GM21526 (cell line): ENCODE results near the gene HOXD10.

ENCODE experiments used
- ATAC-seq: cut with Tn5 transposase; IDR thresholded peaks from one replicate; pipeline ENCODE4 v1.9.1; 2021; ENCODE audit warnings: moderate library complexity; ENCODE audit not compliant: unreplicated experiment, low FRiP score

Gene HOXD10

DNA sequence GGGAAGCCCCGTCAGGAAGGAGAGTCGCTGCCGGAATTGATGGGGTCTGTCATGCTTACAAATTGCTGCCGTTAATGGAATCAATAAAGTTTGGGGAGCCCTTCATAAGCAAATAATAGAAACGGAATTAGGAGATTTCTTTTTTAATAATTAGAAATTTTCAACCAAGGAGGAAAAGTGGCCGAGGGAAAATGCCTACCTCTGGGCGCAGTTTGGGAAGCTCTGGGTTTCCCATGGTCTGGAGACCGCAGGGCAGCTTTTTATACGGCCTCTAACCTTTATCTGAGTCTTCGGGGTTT, 34.1 kb upstream of the HOXD10 start:
- no peak for ATAC-seq

DNA sequence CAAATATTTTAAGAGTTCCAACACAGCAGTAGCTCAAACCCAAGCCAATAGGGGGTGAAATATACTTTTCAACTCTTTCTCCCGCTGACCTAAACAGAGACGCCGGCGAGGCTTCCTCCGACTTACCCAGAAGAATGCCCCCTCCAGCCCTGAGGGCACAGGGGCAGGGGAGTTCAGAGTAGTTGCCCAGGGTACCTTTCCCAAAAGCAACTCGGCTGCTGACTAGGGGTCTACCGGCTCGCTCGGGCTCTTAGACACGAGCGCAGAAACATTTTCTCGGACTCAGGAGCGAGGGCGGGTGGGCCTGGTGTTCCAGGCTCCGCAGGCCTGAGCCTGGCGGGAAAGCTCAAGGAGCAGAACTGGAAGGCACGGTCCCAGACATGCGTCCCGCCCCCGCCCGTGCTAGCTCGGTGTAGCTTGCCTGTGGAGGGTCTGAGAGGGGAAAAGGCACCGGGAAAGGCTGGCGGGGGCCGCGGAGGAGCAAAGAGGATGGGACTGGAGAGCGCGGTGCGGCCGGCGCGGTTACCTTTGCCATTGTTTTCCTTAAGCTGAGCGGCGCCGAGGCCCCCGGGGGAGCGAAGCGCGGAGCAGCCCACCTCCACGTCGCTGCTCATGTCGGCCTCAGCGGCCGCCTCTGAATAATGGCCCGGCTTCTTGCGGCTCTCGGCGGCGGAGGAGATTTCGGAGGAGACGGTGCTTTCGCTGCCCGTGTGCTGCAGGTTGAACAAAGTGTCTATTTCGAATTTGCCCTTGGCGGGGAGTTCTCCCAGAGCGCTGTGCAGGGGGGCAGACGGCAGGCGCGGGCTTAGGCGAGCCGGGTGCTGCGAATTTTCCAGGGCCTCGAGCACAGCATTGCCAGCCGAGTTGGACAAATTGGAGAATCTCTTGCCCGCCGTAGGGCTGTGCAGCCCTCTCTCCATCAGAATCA, 33.5 kb upstream of the HOXD10 start:
- ATAC-seq, result no peak

DNA sequence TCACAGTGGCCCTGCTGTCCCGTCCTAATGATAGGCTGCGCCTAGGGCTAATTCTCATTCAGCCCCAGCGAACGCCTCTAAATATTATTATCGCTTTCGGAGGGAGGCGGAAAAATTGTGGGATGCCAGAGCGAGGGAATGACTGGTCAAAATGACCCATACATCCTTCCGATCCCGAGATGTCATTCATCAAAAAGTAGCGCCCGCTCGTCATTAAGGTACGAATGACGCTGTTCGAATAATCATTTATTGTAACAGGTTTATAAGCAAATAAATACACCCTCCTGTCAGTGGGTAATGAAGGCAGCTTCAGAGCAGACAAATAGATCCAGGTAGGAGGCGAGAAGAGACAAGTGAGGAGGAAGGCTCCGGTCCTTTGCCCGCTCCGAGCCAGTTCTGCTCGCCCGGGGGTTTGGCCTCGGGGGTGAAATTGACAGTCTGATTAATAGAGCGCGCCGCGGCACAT, 32.7 kb upstream of the HOXD10 start, which contains the start of gene EVX2:
EVX2 (minus strand) TSS at position 167 of the 466 bp plus-strand sequence. CDS start 186 bp downstream, outside the sequence.
- no peak for ATAC-seq

DNA sequence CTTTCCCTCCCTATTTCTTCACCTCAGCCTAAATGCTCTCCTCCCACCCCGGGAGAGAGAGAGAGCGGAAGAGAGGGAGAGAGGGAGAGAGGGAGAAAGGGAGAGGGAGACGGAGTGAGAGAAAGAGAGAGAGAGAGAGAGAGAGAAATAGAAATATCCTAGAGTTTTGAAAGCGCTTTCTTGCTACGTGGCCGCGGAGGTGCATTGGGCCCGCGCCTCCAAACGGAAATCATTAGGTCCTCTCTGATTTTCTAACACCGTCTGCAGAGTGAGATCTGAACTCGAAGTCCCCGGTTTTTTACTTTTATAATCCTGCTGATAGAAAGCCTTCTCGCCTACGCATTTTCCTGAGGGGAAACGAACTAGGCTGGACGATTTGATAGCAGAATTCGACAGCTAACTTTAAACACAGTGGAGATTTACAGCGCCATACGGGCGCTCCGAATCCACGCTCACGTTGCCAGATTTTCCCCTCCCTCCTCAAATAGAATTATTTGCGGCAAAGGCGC, 31.9 kb upstream of the HOXD10 start:
- no peak for ATAC-seq

DNA sequence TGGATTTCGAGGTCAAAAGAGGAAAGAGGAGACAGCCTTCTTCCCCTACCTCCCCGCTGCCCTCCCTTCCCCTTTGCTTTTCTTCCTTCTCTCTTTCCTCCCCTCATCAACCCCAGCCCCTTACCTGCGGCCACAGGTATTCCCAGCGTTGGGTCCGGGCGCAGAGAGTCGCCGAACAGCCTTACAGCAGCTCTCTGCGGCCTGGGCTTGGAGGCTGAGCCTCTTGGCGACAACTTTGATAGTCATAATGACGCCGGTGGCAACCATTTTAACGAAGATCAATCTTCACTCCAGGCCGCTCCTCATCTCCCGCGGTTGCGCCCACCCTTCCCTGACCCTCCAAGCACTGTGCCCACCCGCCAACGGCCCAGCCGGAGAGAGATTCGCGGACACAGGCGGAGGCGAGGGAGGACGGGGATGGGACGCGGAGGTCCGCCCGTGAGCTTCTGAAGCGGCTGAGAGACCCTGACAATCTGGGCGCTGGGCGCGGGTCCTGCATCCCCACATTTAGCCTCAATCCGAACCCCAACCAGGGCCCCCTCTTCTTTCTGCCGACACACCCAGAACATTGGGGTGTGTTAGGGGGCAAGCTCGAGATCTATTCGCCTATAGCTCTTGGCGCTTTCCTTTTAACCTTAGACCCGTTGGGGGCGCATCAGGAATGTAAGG, 31.3 kb upstream of the HOXD10 start:
- ATAC-seq, result no peak

DNA sequence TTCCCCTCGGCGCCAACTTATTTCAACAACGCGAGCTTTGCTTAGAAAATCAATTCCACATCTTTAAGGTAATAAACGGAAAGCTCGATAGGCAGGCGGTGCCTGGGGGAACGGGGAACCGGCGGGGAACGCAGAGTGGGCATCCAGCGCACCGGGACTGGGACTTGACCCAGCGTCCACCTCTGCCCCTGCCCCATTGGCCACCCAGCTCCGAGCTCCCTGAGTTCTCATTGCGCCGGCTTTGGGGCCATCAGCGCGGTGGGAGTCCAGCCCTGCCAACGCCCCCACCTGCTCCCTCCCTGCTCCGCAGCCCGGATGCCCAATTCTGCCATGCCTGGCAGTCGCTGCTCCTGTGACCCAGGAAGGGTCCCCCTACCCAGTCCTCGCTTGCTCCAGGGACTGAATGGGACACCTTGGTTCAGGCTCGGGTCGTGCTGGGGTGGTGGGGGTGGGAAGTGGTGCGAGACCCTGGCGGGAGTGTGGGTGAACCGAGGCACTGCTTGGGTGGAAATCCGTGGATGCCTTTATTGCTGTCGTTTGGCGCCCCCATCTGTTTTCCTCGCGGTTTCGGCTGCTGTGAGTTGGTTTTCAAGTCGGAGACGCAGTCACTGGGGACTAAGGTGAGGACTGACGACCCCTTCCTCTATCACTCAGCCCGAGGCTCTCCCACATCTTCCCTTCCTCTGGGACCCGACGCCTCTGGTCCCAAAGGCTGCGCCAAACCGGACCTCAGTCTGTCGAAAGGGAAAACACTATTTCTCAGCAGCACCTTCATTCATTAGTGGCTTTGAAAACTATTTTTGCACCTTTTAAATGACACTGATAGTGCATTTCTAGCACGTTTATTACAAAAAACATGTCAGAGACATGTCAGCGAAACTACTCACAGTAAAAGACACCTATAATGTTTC, 30.5 kb upstream of the HOXD10 start:
- ATAC-seq, result no peak

DNA sequence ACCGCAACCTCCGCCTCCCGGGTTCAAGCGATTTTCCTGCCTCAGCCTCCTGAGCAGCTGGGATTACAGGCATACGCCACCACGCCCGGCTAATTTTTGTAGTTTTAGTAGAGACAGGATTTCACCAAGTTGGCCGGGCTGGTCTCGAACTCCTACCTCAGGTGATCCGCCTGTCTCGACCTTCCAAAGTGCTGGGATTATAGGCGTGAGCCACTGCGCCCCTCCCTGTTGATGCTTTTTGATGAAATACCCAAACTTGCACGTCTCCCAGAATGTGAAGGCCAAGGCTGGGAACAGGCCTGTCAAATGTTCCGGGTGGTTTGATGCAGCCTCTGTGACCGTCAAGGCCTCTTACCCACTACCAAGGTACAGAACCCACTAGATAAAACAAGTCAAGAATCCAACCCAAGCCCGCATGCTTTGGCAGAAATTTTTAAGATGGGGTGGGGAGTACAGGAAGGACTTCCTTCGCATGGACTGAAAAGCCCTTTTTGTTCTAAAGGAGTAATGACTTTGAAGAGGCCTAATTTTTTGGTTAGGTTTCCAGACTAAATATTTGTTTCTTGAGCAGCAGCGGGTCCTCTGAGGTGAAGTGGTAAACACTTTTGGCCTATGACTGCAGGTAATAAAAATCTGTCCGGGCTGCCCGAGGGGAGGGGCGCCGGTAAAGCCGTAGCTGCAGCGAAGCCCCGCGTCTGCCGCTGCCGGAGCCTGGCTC, 29.1 kb upstream of the HOXD10 start:
- ATAC-seq, result no peak

DNA sequence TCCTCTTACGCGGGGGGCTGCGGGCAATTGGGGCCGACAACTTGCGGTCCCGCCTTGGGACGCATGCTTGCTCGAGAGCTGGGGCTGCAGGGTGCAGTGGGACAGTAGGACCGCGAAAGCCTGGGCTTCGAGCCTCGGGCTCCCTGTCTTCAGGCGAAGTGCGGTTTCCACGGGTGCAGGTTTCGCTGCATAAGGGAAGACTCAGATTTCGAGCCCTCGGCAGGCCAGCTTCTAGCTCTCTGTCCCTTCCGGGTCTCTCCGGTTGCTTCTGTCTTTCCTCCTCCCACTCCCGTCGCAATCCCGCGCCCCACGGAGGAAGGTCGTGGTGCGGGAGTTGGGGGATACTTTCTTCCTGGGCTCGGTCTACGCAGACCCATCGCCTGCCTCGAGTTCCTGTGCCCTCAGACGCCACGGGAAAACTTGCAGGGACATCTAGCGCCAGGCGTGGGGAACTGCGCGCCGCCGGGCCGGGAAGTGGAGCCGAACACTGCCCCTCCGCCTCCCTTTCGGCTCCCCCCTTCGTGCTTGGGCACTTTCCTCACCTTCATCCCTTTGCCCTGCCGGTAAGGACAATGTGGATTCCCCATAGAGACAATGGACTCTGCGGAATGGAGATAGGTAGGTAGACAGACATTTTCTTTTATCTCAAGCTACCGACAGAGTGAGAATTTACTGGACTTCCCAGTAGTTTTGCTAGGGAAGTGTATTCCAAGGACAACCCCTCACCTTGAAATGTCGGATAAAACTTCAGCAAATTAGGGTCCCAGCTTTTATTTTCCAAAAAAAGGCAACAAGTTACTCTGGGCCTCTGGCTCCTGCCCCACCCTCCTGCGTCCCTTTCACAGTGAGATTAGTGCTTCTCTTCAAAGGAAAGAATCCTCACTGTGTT, 28.3 kb upstream of the HOXD10 start:
- no peak for ATAC-seq

DNA sequence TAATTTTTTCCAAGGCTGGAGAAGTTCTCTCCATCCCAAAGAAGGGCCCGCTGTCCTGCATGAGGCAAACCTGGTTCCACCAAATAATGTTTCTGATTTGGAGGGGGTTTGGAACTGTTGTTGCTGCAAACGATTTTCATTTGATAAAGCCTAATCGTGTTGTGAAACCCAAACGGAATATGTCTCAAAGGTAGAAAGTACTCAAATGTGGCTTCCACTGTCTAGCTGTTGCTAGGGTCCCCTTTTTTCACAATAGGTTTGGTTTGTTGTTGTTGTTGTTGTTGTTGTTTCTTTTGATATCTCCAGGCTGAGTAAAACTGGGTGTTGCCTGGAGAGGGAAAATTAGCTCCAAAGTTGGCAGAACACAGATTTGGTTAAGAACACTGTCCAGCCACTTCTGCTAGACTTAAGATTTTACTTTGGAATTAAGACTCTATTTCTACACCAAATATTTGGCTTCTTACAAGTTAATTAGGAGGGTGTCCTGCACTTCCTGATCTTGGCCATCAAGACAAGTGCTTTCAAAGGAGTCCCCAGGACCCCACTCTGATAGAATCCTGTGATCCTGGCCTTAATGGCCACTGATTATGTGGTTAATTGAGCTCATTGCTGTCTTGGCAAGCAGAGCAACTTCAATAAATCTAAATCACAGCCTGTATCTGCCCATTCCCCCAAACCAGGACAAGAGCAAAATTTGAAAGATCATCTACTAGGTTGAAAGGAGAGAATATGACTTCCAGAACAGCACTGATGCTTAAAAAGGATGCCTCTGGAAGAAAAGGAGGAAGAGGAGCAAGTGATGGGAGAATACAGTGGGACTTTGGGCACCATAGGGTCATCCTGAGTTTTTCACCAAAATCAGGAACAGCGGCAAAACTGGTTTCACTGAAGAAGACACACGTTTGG, 27.4 kb upstream of the HOXD10 start:
- ATAC-seq, result no peak

DNA sequence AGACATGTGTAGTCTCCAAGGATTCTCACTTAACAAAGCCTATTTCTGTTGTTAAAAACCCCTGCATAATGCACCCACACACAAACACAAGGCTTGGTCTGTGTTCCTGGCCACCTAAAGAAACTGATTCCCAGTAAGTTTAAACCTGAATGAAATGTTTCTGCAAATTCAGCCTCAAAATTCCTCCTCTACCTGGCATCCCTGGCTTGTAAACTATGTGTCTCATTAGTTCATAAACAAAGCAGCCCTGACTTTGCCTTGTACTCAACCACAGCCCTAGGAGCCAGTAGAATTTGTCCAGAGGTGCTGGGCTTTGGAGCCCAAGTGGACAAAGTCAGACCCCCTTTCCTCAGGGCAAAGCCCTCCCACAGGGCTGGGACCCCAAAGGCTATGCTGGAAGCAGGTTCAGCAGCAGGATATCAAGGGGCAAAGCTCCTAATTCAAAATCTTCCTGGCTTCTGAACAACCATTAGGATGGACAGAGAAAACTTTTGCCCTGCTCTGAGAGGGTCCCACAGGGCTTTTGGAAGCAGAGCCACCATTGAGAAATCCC, 26.7 kb upstream of the HOXD10 start:
- ATAC-seq, result no peak

DNA sequence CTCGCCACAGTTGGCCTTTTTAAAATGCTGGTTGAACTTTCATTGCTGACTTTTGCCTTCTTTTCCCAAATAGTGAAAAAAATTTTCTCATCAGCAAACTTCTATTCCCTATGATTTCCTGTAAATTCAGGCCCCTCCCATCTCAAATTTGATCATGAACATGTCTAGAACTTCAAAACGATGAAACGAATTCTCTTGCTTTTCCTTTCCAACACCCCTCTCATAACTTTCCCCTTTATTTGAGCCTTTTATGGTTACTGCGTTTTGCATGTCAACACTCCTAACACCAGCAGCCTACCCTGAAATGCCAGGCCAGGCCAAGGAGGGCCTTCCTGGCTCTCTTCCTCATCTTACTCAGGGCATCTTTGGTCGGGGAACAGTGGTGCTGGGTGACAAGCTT, 25.7 kb upstream of the HOXD10 start:
- ATAC-seq, result no peak

DNA sequence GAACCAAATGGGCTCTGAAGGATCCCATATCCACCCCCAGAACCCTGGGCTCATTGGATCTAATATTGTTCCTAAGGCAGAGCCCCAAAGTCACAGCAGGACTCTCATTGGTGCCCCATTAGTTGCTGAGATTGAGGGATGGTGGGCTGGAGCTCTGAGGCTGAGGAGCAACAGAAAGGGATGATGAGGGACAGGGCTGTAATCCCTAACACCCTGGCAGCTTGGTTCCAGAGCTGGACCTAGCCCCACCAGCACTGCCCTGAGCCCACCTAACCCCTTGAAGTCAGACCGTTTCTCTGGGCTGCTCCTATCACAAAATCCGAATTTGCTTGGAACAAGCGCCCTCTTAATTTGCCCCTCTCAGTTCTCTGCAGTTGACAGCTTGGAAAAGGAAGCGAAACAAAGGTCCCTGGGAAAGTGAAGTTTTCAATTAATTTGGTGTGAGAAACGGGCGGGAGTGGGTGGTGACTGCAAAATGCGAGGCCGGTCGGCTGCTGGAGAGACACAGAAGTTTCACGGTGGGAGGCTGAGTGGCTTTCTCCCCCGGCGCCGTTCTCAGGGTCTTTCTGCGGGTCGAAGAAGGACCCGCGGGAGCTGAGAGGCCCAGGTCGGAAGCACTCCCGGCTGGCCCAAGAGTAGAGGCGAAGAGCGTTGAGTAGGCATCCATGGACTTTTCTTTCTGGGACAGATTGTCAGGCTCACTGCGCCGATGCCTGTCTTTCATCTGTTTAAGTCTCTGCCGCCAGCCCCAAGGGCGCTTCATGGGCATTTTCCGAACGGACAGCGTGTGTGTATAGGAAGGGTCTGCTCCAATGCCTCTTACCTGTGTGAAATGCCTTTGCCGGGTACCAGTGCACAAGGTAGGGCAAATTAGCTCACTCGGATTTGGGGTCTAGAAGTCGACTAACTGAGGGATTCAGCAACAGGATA, 25.0 kb upstream of the HOXD10 start:
- no peak for ATAC-seq

DNA sequence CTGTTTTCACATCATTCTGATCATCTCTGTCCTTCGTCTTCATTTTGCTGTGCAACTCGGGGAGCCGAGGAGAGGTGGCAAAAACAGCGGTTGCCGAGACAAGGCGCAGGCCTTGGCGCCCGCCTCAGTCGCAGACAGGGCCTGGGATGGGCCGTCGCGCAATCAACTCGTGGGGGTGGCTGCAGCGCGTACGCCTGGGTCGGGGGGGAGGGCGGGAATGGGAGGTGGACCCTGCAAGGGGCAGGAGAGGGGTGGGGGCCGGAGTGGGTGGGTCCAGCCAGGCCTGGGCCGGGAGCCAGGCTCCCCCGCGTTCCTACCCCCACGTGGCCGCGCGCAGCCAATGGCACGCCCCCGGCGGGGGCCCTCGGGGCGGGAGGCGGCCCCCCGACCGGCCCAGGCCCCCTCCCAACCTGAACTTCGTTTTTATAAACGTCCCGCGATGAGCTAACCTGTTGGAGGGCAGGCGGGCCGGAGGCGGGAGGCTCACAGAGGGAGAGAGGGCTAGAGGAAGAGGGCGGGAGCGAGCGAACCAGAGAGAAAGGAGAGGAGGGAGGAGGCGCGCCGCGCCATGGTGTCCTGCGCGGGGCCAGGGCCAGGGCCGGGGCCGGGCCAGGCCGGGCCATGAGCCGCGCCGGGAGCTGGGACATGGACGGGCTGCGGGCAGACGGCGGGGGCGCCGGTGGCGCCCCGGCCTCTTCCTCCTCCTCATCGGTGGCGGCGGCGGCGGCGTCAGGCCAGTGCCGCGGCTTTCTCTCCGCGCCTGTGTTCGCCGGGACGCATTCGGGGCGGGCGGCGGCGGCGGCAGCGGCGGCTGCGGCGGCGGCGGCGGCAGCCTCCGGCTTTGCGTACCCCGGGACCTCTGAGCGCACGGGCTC, 24.1 kb upstream of the HOXD10 start, which contains the start of gene HOXD13:
HOXD13 (plus strand) TSS at position 452 of the 875 bp plus-strand sequence; CDS start at position 622, 170 bp downstream.
- ATAC-seq, result no peak

DNA sequence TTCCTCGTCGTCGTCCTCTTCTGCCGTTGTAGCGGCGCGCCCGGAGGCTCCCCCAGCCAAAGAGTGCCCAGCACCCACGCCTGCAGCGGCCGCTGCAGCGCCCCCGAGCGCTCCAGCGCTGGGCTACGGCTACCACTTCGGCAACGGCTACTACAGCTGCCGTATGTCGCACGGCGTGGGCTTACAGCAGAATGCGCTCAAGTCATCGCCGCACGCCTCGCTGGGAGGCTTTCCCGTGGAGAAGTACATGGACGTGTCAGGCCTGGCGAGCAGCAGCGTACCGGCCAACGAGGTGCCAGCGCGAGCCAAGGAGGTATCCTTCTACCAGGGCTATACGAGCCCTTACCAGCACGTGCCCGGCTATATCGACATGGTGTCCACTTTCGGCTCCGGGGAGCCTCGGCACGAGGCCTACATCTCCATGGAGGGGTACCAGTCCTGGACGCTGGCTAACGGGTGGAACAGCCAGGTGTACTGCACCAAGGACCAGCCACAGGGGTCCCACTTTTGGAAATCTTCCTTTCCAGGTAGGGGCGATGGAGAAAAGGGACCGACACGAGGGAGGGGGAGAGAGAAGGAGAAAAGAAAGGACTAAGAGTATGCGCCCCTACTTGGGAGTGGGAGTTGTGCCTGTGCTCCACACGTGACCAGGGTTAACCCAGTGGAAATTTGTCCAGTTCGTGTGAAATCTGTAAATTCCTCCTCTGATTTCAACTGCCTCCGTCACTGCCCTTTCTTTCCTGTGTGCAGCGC, 23.3 kb upstream of the HOXD10 start:
- no peak for ATAC-seq

DNA sequence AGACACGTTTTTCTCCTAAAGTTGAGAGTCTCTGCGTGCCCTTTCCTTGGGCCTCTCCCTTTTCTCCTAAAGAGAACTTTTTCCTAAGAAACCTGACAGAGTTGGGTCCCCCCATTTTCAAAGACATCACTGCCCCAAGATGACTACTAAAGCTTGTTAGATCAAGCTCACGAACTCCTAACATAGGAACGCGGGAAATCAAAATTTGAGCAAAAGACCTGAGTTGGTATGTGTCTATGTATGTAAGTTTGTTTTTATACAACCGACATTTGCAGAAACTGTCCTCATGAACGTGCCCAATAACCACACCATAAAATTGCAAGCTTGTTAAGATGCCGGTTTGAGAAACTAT, 22.7 kb upstream of the HOXD10 start:
- ATAC-seq, result no peak
